Left ventricle myocardium superior (tissue), 1 donor: ENCODE measurements around the gene GLB1L3. TPM values are rescaled to one million over a fixed set of nuclear protein-coding genes. Genes with fewer than 3 reads are reported as not detected.

Source experiments
- total RNA-seq: library from RNA; stranded (reverse); fragmentation: NEBNext Ultra II Directional; extraction: Animal tissue kit (Norgen Biotek cat#: 25700); gene quantifications from one replicate; pipeline ENCODE4 v1.2.1, GENCODE V29; 2021
- donor health status: DM: no; HTN: yes; CAD: no; lungs with severe emphysema.

Gene GLB1L3
- total RNA-seq, 1 donor from 2014 or later = not detected

Other genes starting within 250 kb of the GLB1L3 start
- gene JAM3, start 207.3 kb upstream of the GLB1L3 start, total RNA-seq = 18.3 TPM
- 9.7 TPM for gene NCAPD3, start 52.4 kb upstream of the GLB1L3 start, total RNA-seq
- gene VPS26B, start 51.7 kb upstream of the GLB1L3 start, total RNA-seq = 41.9 TPM
- 39.5 TPM for gene THYN1, start 23.0 kb upstream of the GLB1L3 start, total RNA-seq
- 40.9 TPM for gene ACAD8, start 22.8 kb upstream of the GLB1L3 start, total RNA-seq
- gene GLB1L2, start 55.6 kb downstream of the GLB1L3 start, total RNA-seq = 0.37 TPM
- 0.17 TPM for gene B3GAT1, start 135.9 kb downstream of the GLB1L3 start, total RNA-seq